Mammary epithelial cell (primary cell): Measurements from ENCODE around the gene CAPN13.

ENCODE experiments used
- EZH2 ChIP-seq: IDR thresholded peaks from 2 replicates; pipeline ENCODE4 v1.6.1; 2012; ENCODE audit warnings: low read length, inconsistent platforms, borderline replicate concordance
- TF ChIP-seq, protein P1 (sequence below), 2 donors: IDR thresholded peaks in 1 of 2; conservative IDR thresholded peaks in 1 of 2; 2 replicates each; pipeline ENCODE4 v1.5.1; 2011 to 2012; ENCODE audit warnings: inconsistent platforms in 2 of 2, low read length in 2 of 2, mild to moderate bottlenecking in 2 of 2, control low read depth in 1 of 2, low read depth in 1 of 2; ENCODE audit not compliant: insufficient read depth in 1 of 2; ENCODE audit errors: extremely low read depth in 1 of 2

- TF ChIP-seq, protein P1, sequence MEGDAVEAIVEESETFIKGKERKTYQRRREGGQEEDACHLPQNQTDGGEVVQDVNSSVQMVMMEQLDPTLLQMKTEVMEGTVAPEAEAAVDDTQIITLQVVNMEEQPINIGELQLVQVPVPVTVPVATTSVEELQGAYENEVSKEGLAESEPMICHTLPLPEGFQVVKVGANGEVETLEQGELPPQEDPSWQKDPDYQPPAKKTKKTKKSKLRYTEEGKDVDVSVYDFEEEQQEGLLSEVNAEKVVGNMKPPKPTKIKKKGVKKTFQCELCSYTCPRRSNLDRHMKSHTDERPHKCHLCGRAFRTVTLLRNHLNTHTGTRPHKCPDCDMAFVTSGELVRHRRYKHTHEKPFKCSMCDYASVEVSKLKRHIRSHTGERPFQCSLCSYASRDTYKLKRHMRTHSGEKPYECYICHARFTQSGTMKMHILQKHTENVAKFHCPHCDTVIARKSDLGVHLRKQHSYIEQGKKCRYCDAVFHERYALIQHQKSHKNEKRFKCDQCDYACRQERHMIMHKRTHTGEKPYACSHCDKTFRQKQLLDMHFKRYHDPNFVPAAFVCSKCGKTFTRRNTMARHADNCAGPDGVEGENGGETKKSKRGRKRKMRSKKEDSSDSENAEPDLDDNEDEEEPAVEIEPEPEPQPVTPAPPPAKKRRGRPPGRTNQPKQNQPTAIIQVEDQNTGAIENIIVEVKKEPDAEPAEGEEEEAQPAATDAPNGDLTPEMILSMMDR (conservative IDR thresholded peaks at IDR 0.05 in 1 of 2, IDR thresholded peaks at IDR 0.05 in 1 of 2; ENCODE audit: extremely low read depth in 1 of 2, insufficient read depth in 1 of 2, low read depth in 1 of 2, low read length in 2 of 2) = no peak
- no peak for TF ChIP-seq EZH2
These were observed 7.1 kb downstream of the CAPN13 start for GRCh38 chr2:30800159-30800558.
